ENCODE results near the gene MIA2. TPM values are rescaled to one million over a fixed set of nuclear protein-coding genes. Genes with fewer than 3 reads are reported as not detected.

MIA2 gene
- total RNA-seq, 1 experiment from 2014 or later, result 15.0 TPM

GRCh38 chr14:39264057-39264456 lies 30.3 kb downstream of the MIA2 start:
- no peak overlapping the region for H3K4me3 Mint-ChIP-seq
- H3K27me3 Mint-ChIP-seq (ENCODE audit: low read depth), result peaks cover 2% of the 10 kb centered on the region; the same call in 1 of the 2 replicates
- H2BK15ac ChIP-seq (ENCODE audit: low read depth, low read length), result no peak overlapping the region
- H3K79me2 ChIP-seq (ENCODE audit: insufficient read depth, low read length), result peaks cover 4% of the 10 kb centered on the region; the same call in 1 of the 2 replicates
- no peak overlapping the region for H3K27ac ChIP-seq (ENCODE audit: insufficient read length, low read depth, low read length)
- H3K9me3 Mint-ChIP-seq, result peaks cover 10 to 11% of the 10 kb centered on the region in 2 experiments
- no peak overlapping the region for H3K4me2 ChIP-seq (ENCODE audit: insufficient read depth, insufficient read length, low read length)
- H3K27me3 ChIP-seq (ENCODE audit: insufficient read depth, low read length), result no peaks in the 10 kb centered on the region
- H2BK5ac ChIP-seq (ENCODE audit: insufficient read length, low read length), result no peak overlapping the region
- TF ChIP-seq CTCF (conservative IDR thresholded peaks at IDR 0.05), result no peak
- no peak overlapping the region for H3K27ac Mint-ChIP-seq
- no peak overlapping the region for H2BK20ac ChIP-seq (ENCODE audit: low read depth, low read length, poor library complexity, severe bottlenecking)
- no CpG with 5 or more reads among the region's 7 CpGs for WGBS (ENCODE audit: extremely low coverage, insufficient read length, low lambda C conversion rate)
- no peak overlapping the region for H3K9ac ChIP-seq (ENCODE audit: extremely low read depth, insufficient read length, low read length)
- H4K20me1 ChIP-seq (ENCODE audit: control insufficient read depth, insufficient read depth, insufficient read length), result no peaks in the 10 kb centered on the region
- no peak overlapping the region for H2AFZ ChIP-seq (ENCODE audit: low read length)
- no peak overlapping the region for H2BK120ac ChIP-seq (ENCODE audit: low read depth, low read length, poor library complexity, severe bottlenecking)
- H3K36me3 Mint-ChIP-seq (ENCODE audit: insufficient read depth in 1 of 3, low read depth in 3 of 3), result no peaks in the 10 kb centered on the region; a peak in 1 of 7 replicates
- no peak for DNase-seq
- no peak overlapping the region for H2AK5ac ChIP-seq (ENCODE audit: insufficient read length, low read length)
- H3K4ac ChIP-seq (ENCODE audit: low read depth, low read length), result no peak overlapping the region
- H4K8ac ChIP-seq (replicated peaks; ENCODE audit: insufficient read length, low read depth, low read length), result no peak overlapping the region
- H4K91ac ChIP-seq (ENCODE audit: insufficient read length, low read depth, low read length), result no peak overlapping the region
- no peak overlapping the region for H3K14ac ChIP-seq (ENCODE audit: insufficient read depth, low read length)
- peaks cover 4% of the 10 kb centered on the region for H3K23me2 ChIP-seq (ENCODE audit: insufficient read length, low read depth, low read length, poor library complexity, severe bottlenecking)
- H3K79me1 ChIP-seq (ENCODE audit: insufficient read depth, low read depth, low read length, poor library complexity, severe bottlenecking), result no peaks in the 10 kb centered on the region
- no peak overlapping the region for H3K23ac ChIP-seq (ENCODE audit: insufficient read length, low read depth, low read length)
- no peak overlapping the region for H2BK12ac ChIP-seq (ENCODE audit: insufficient read length, low read depth, low read length)
- no peak overlapping the region for H4K5ac ChIP-seq (ENCODE audit: insufficient read length, low read depth, low read length)
- no peak overlapping the region for H3T11ph ChIP-seq (ENCODE audit: low read length)
- peaks cover 19 to 21% of the 10 kb centered on the region in 2 experiments for H3K4me1 Mint-ChIP-seq
- H3K56ac ChIP-seq (ENCODE audit: insufficient read length, low read depth, low read length), result no peak overlapping the region
- H3K9me3 ChIP-seq (ENCODE audit: control insufficient read depth, low read depth, low read length), result no peaks in the 10 kb centered on the region
- no peak overlapping the region for H3K18ac ChIP-seq (ENCODE audit: insufficient read length, low read depth, low read length)
- peaks cover 4% of the 10 kb centered on the region; the same call in 1 of the 2 replicates for H3K4me1 ChIP-seq (ENCODE audit: insufficient read depth, low read length)
